Measurements from ENCODE around the gene HOXC4.

Gene HOXC4

DNA sequence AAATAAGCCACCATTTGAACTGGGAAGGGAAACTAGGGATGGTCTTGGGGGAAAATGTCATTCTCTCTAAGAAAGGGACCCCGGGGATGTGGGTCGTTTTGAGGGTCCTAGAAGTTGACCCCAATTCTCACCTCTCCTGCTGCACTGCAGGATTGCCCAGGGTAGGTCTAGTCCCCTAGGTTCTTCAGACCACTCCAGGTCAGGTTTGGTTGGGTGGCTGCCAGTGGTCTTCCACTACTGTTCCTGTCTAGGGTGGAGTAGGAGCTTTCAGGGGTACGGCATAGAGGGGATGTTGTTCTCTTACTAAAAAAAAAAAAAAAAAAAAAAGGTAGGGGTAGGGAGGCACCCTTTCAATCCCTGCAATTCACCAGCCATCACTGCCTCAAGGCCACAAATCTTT is 37.6 kb upstream of the HOXC4 start:
- DNase-seq: no peak

DNA sequence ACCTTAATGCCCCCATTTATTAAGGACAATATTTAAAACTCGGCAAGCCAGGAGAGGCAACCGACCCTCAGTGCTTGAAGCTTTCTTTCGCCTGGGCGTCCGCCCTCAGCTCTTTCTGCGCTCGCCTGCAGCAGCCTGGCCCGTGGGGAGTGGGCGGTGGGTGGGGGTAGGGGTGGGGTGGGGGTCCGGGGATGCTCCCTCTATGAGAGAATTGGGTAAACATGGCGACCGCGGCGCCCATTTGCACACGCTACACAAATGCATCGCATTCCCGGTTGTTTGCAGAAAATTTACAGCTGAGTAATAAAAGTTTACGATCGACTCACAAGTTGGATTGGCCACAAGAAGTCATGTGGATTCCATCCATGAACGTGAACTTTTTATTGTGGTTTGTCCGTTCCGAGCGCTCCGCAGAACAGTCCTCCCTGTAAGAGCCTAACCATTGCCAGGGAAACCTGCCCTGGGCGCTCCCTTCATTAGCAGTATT is 37.1 kb upstream of the HOXC4 start:
- DNase-seq: no peak

DNA sequence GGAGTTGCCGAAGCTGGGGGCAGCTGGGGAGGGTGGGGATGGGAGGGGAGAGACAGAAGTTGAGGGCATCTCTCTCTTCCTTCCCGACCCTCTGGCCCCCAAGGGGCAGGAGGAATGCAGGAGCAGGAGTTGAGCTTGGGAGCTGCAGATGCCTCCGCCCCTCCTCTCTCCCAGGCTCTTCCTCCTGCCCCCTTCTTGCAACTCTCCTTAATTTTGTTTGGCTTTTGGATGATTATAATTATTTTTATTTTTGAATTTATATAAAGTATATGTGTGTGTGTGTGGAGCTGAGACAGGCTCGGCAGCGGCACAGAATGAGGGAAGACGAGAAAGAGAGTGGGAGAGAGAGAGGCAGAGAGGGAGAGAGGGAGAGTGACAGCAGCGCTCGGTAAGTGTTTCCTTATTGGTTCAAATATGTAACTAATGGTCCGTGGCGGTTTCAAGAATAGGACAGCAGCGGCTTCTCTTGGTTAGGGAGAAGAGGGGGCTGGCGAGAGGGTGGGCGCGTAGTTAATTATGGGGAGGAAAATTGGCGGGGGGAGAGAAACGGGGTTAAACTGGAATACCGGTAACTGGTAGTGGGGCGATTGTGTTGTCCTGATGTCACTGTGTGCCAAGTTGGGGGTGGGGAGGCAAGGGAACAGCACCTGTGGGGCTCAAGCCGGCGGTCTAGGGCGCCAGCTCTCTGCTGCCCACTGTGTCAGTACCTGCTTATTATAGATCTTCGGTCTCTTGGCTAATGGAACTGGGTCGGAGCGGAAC is 36.4 kb upstream of the HOXC4 start:
- no peak for DNase-seq

DNA sequence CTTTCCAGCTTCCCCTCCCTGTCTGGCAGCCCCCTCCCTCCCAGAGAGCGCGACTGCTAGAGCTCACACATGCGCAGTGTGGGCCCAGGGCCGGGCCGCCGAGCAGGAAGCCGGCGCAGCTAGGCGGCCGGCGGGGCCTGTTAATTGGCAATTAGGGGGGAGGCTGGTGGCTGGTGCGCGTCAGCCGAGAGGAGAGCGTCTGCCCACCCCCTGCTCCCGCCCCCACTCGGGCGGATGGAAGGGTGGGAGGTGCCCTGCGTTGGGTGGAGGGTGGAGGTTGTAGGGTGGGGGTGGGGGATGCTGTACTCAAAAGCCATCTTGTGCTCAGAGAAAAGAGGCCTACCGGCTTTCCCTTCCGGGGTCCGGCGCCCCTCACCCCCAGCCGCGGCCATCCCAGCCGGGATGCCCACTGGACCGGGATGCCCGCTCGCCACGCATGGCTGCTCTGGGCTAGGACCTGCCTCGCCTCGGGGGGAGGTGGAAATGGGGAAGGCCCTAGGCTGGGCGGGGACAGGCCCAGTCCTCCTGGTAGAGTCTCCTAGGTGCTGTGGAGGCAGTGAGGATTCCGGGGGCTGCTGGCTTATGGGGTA is 35.7 kb upstream of the HOXC4 start:
- peak; percentile 84 for DNase-seq

DNA sequence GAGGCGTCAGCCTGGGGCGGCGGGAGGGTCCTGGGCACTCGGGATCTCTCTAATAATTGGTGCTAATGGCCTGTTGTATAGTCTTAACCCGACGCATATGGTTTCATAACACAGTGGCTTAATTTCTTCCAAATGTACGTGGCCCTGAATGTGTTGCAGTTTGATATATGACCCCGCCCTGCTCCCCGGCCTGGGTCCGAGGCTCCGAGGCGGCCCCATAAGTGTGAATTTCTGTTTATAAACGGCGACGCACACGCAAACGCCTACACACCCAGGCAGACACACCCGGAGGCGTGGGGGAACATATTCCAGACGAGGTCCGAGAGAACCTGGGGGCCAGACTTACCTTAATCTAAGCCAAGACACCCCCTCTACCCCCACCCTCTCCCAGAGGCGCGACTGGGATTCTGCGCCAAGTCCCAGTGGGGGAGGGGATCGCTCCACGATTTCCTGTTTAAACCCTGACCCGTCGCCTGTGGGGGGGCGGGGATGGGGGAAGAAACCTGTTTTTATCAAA is 35.1 kb upstream of the HOXC4 start:
- DNase-seq: no peak

DNA sequence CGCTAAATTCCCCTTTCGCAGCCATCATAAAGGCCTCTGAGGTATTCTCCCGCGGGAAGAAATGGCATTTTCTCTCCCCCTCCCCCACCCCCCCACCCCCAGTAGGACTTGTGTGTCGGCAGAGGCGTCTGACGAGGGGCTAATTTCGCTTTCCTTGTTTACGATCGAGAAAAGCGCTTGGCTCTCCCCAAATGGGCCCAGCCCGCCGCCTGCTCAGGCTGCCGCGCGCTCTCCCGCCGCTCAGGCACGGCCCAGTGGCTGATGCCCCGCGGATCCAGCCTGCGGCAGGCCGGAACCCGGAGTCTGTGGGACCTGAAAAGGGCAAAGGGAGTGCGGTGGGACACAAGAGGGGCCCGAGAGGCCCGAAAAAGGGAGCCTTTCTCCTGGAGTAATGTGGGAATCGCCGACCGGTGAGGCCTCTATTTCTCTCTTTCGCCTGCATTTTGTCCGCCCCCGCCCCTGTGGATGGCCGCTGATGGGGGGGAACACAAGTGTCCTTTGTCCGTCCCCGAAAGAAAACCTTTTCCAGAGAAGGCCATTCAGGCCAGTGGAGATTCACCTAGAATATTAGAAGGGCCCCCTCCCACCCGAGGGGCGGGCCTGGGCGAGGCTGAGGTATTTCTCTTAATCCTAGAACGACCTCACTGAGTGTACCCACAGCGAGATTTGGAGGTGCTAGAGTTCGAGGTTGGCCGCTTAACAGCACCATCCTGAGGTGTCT is 34.4 kb upstream of the HOXC4 start:
- DNase-seq: no peak

DNA sequence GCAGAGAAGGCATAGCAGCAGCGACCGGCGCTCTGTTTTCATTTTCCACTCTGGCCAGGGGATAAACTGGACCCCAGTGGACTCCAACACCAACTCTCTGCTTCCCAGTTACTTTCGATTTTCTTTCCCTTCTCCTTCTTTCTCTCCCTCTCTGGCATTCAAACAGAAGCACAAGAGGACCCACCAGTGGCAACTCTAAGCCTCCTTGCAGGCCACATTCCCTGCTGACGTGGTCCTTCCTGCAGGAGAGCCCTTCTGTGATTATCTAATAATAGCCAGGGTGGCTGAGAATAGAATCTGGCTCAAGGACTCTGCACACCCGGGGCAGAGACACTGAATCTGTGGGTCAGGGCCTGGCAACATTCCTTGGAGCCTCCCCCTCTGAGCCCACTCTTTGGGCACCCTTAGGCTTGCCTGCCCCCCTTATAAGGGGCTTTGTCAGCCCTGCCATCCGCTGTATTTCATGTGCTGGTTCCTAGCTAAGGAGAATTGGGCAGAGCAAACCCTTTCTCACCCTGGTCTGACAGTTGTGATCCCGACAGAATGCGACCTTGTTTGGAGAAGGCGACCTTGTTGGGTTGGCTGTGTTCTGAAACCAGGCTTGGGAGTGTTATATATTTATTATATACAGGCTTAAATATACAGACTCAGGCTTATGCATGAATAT is 33.6 kb upstream of the HOXC4 start:
- no peak for DNase-seq

DNA sequence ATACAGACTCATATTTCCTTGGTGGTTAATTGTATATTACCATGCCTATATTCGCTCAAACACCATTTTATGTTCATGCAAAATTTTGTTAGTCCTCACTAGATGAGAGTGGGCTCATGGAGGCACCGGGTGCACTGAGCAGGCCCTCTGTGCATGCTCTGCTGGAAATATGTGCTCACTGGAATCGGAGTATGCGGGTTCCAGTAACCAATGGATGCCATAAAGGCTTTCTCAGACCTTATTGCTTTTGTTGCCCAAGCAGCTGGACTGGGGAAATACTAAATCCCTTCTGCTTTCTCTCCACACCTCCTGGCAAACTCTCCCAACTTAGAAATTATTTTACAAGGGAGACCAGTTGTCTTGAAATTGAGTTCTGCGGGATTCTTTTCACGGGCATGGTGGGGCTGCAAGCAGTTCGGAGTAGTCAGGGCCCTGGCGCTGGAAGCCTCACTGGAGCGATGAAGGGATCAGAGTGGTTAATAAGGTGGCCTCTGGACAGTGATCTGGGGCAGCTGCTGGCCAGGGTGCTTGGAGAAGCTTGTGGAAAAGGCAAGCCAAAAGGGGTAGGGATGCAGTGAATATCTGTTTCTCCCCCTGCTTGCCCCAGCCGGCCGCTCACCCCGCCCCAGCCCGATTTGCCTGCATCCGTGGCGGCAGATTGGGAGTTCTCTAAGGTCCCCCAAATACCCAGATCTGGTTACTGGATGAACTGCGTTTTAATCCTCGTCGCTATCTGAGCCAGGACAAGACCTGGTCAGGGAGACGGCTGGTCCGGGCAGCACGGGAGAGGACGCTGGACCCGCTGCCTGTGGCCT is 32.8 kb upstream of the HOXC4 start:
- no peak for DNase-seq

DNA sequence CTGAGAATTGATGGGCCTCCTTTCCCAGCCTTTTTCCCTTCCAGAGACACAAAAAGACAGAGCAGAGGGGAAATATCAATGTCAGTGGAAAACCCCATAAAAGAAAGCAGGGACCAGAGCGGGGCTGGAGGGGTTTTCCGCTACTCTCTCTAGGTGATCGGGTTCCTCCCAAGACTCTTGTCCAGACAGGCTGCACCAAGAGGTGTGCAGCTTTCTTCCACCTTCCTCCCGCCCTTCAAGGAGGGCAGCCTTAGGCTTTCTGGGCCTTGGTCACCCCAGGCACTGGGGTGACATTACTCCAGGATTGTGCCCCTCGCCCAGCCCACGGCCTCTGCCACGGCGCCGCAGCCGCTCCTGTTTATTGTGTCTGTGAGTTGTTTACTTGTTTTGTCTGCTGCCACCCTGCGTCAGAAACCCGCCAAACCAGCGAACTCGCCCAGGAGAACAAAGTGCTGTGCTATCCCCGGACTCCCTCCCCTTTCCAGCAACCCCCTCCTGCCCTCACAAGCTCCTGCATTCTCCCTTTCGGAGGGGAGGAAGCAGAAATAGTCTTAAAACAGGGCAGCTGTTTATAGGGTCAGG is 32.1 kb upstream of the HOXC4 start:
- DNase-seq: no peak

DNA sequence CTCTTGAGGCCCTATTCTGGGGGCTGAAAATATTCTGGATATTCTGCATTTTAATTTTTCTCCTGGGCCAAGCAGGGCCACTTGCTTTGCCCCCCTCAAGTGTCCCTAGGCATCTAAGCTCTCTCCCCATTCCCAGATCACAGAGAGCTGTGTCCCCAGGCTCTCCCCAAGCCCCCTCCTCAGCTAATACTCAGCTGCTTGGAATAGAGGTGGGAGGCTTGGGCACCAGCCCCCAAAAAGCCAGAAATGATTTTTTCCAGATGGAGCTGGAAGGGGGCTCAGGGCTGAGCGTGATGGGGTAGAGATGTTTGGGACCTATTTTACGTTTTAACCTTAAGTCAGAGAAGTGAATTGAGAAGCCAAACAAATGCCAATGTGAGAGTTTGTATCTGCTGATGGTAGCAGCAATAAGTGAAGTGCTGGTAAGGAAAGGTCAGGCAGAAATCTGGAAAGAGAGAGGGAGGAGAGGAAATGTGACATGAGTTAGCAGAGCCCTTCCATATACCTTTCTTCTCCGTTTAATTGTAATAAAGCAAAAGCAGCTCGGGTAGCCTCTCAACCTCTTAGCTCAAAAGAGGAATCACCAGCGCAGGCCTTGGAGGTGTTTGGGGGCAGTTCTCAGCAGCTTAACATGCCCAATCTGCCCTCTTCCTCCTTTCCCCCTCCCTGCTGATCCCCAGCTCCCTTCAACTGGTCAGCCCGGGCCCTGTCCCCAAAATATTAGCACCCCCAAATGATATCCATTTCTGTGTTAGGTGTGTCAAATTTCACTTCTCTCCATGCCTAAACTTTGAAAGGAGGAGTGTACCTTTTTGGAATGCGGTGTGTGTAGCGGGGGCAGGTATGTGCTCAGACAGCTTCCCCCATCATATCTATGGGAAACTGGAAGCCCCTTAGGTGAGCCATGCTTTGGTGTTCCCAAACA is 30.4 kb upstream of the HOXC4 start:
- DNase-seq: no peak

DNA sequence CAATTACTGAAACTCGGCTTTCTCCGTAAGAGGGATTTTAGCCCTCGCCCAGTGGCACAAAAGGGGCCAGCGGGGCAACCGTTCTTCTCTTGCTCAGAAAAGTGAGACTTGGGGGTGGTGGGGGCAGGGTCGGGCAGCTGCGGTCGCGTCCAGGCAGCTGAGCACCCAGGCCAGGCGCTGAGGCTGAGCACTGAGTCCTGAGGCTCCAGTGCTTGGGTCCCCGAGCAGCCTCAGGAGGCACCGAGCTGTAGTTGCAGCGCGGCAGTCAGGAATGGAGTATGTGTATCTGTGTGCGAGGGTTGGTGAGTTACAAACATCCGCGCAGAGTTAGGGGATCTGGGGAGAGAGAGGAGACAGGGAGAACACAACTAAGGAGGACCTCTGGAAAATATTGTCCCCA is 29.5 kb upstream of the HOXC4 start:
- no peak for DNase-seq

DNA sequence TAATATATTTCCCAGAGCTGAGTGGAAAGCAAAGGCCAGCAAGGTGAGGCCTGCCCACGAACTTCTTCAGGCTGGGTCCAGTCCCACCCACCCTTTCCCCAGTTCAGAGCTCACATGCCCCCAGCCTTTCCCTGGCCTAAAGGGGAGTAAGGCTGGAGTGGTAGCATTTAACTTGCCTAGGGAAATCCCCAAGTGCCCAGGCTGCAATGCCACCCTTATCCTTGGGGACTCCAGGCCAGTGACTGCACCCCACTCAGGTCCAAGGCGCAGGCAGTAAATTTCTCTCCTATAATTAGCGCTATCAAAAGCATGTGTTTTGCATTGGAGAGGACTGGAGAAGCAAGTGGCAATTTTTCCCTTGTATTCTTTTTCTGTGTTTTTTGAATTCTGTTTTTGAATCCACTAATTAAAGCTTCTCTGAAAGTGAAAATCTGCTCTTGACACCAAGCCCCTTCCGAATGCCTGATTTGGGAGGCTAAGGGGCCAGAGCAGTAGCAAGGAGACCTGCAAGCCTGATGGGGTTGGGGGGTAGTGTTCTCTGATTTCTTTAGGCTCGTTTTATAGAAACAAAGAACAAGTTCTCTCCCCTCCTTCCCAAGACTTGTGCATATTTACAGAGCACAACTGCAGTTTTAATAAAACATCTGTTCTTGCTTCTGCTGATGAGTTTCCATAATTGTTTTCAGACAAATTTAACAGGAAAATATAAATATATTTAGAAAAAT is 28.9 kb upstream of the HOXC4 start:
- DNase-seq: no peak

DNA sequence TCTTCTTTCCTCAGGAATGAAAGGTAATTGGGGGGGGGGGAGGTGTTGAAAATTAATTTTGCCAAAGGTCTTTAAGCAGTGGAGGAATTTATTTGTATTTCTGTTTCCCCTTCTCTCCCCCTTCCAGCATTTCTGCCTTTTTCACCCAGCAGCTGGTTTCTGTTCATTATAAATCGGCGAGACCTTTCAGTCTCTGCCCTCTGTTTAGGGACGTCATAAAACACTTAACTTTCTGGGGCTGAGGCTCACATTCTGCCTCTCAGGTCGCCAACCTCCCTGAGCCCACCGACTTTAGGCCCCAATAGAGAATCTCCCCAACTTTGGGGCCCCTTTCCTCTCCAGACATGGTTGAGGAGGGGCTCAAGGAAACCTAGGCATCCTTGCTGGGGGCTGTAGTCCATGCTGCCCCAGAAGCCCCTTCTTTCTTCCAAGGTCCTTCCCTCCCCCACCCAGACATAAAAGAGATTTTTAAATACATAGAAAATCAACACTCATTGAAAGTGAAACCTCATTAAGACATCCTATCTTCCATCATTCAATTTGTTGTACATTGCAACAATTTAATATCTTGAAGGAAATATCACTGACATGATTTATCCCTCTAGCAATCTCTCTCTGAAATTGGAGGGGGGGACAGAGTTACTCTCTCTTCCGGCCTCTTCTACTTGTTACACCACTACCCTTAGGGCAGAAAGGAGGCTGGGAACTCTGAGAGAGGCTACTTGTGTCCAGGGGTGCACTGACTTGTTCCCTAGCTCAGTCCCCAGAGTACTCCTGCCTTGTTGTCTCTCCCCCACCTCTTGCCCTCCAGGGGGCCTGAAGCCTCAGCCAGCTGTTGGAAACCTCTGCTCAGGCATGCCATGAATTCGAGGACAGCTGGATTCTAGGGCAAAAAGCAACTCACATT is 27.9 kb upstream of the HOXC4 start:
- DNase-seq: no peak

DNA sequence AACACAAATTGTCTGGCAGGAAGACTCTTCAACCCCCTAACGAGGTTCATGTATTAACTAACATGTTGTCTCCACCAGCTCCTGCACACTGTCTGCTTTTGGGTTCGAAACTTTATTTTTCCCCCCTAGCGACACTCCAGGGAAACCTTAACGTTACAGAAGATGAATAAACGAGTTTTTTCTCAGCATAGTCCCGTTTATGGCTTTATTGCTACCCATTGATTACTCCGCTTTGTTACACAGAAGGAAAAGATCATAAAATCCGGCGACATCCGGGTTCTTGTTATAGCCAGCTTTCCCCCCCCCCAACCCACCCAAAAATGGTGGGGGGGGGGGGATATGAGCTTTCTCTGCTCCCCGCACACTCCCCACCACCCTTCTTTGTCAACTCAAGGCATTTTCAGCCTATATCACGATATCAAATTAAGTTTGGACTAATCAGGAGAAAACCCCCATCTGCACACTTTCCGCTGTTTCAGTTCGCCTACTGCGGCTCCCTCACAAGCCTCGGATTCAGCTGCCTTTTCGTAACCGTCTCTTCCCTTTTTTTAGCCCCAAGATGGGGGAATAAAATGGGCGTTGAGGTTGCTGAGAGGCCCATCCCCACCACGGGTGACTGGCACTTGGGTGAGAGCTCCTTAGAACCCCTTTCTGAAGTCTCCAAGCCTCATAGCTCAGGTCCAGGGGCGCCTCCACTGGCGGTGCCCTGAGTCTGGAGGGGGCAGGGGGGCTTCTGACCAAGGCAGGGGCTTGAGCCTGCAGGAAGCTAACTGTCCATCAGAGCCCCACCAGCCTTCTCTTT is 26.8 kb upstream of the HOXC4 start:
- DNase-seq: no peak

DNA sequence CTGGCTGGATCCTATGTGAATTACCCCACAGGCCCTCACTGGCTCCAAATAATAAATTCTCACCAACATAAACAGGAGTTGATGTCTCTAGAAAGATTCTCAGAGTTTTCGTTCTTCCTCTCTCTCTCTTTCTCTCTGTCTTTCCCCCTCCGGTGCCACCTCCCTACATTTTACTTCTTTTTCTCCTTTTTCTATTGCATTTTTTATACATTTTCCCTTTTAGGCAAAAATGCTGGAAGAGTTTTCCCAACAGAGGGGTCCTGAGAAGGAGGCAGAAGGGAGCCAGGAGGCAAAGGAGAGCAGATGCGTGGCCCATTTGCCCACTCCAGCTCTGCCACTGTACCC is 26.2 kb upstream of the HOXC4 start:
- DNase-seq: no peak

DNA sequence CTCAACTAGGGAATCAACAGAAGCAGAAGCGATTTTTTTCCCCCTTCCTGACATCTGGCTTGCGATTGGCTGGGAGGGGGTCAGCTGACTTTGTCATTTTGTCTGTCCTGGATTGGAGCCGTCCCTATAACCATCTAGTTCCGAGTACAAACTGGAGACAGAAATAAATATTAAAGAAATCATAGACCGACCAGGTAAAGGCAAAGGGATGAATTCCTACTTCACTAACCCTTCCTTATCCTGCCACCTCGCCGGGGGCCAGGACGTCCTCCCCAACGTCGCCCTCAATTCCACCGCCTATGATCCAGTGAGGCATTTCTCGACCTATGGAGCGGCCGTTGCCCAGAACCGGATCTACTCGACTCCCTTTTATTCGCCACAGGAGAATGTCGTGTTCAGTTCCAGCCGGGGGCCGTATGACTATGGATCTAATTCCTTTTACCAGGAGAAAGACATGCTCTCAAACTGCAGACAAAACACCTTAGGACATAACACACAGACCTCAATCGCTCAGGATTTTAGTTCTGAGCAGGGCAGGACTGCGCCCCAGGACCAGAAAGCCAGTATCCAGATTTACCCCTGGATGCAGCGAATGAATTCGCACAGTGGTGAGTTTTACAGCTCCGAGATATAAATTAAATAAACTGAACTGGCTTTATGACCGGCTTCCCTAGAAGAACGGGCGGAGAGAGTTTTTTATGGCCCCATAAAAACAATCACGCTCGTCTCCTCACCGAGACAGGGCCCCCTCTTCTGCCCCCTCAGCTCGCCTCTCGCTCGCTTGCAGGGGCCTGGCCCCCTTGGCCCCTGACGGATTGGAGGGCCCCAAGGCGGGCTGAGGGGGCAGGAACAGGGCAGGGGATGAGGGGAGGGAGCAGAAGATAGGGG is 25.1 kb upstream of the HOXC4 start, which contains the start of gene HOXC6:
Gene HOXC6 (plus strand): TSS at position 127 of the 888 bp plus-strand sequence. CDS start 82 bp downstream, at position 209.
- no peak for DNase-seq

Data from cortex of kidney (tissue), 1 donor.